ENCODE data around the gene CRISP1.

- TF ChIP-seq CTCF (conservative IDR thresholded peaks at IDR 0.05; ENCODE audit: low read length) (peak; percentile 75), EZH2phosphoT487 (IDR thresholded peaks at IDR 0.05; ENCODE audit: borderline replicate concordance) (no peak)
Observed at GRCh38 chr6:49849213-49849907, 17.0 kb downstream of the CRISP1 start.
